ENCODE data around the gene C1QTNF5. TPM values are rescaled to one million over a fixed set of nuclear protein-coding genes. Genes with fewer than 3 reads are reported as not detected.

C1QTNF5 gene
- total RNA-seq, 1 experiment from 2014 or later: 2.1 TPM

GRCh38 chr11:119367661-119368120, 27.0 kb upstream of the C1QTNF5 start:
- H3K27me3 ChIP-seq (ENCODE audit: control insufficient read depth, insufficient read depth, low read length): peaks cover 28% of the 10 kb centered on the region
- H3K36me3 ChIP-seq (replicated peaks; ENCODE audit: control insufficient read depth, insufficient read depth, low read length): no peaks in the 10 kb centered on the region
- DNase-seq: no peak
- no peak overlapping the region for H3K4me3 ChIP-seq (ENCODE audit: insufficient read depth, low read depth, low read length)

- Histone ChIP-seq H3K36me3 (replicated peaks; ENCODE audit: control insufficient read depth, insufficient read depth, low read length) (no peaks in the 10 kb centered on the region), H3K27me3 (ENCODE audit: control insufficient read depth, insufficient read depth, low read length) (peaks cover 33% of the 10 kb centered on the region), H3K4me3 (ENCODE audit: insufficient read depth, low read depth, low read length) (no peak overlapping the region)
- DNase-seq: no peak
Measured at GRCh38 chr11:119366690-119367620, 26.3 kb upstream of the C1QTNF5 start.

- Histone ChIP-seq H3K4me3 (ENCODE audit: insufficient read depth, low read depth, low read length) (no peak overlapping the region), H3K36me3 (replicated peaks; ENCODE audit: control insufficient read depth, insufficient read depth, low read length) (no peaks in the 10 kb centered on the region), H3K27me3 (ENCODE audit: control insufficient read depth, insufficient read depth, low read length) (peaks cover 34% of the 10 kb centered on the region)
- no peak for DNase-seq
Measured at GRCh38 chr11:119365071-119365591, 24.4 kb upstream of the C1QTNF5 start.

- Histone ChIP-seq H3K36me3 (replicated peaks; ENCODE audit: control insufficient read depth, insufficient read depth, low read length) (no peaks in the 10 kb centered on the region), H3K27me3 (ENCODE audit: control insufficient read depth, insufficient read depth, low read length) (peaks cover 34% of the 10 kb centered on the region), H3K4me3 (ENCODE audit: insufficient read depth, low read depth, low read length) (peak overlapping the region; percentile 52)
- peak; percentile 98 for DNase-seq
Measured at GRCh38 chr11:119363851-119364590, 23.3 kb upstream of the C1QTNF5 start.

- DNase-seq: peak; percentile 72
- Histone ChIP-seq H3K36me3 (replicated peaks; ENCODE audit: control insufficient read depth, insufficient read depth, low read length) (no peaks in the 10 kb centered on the region), H3K27me3 (ENCODE audit: control insufficient read depth, insufficient read depth, low read length) (peaks cover 34% of the 10 kb centered on the region), H3K4me3 (ENCODE audit: insufficient read depth, low read depth, low read length) (peak overlapping the region; percentile 52)
Measured at GRCh38 chr11:119363081-119363850, 22.6 kb upstream of the C1QTNF5 start.

GRCh38 chr11:119362741-119363080, 22.0 kb upstream of the C1QTNF5 start:
- DNase-seq: no peak
- H3K27me3 ChIP-seq (ENCODE audit: control insufficient read depth, insufficient read depth, low read length): peaks cover 32% of the 10 kb centered on the region
- no peak overlapping the region for H3K4me3 ChIP-seq (ENCODE audit: insufficient read depth, low read depth, low read length)
- H3K36me3 ChIP-seq (replicated peaks; ENCODE audit: control insufficient read depth, insufficient read depth, low read length): no peaks in the 10 kb centered on the region

- peaks cover 32% of the 10 kb centered on the region for H3K27me3 ChIP-seq (ENCODE audit: control insufficient read depth, insufficient read depth, low read length)
- no peak for DNase-seq
- no peak overlapping the region for H3K4me3 ChIP-seq (ENCODE audit: insufficient read depth, low read depth, low read length)
- no peaks in the 10 kb centered on the region for H3K36me3 ChIP-seq (replicated peaks; ENCODE audit: control insufficient read depth, insufficient read depth, low read length)
Measured at GRCh38 chr11:119361941-119362725, 21.4 kb upstream of the C1QTNF5 start.

- Histone ChIP-seq H3K36me3 (replicated peaks; ENCODE audit: control insufficient read depth, insufficient read depth, low read length) (no peaks in the 10 kb centered on the region), H3K27me3 (ENCODE audit: control insufficient read depth, insufficient read depth, low read length) (peaks cover 32% of the 10 kb centered on the region), H3K4me3 (ENCODE audit: insufficient read depth, low read depth, low read length) (no peak overlapping the region)
- peak; percentile 83 for DNase-seq
Measured at GRCh38 chr11:119361056-119361787, 20.5 kb upstream of the C1QTNF5 start.

- H3K4me3 ChIP-seq (ENCODE audit: insufficient read depth, low read depth, low read length): no peak overlapping the region
- no peaks in the 10 kb centered on the region for H3K36me3 ChIP-seq (replicated peaks; ENCODE audit: control insufficient read depth, insufficient read depth, low read length)
- H3K27me3 ChIP-seq (ENCODE audit: control insufficient read depth, insufficient read depth, low read length): peaks cover 25% of the 10 kb centered on the region
- no peak for DNase-seq
Measured at GRCh38 chr11:119359365-119360214, 18.9 kb upstream of the C1QTNF5 start.

GRCh38 chr11:119357074-119357473, 16.4 kb upstream of the C1QTNF5 start:
- H3K36me3 ChIP-seq (replicated peaks; ENCODE audit: control insufficient read depth, insufficient read depth, low read length): no peaks in the 10 kb centered on the region
- H3K27me3 ChIP-seq (ENCODE audit: control insufficient read depth, insufficient read depth, low read length): peaks cover 4% of the 10 kb centered on the region
- DNase-seq: no peak
- H3K4me3 ChIP-seq (ENCODE audit: insufficient read depth, low read depth, low read length): no peak overlapping the region; the same call in 1 of the 2 replicates

- Histone ChIP-seq H3K36me3 (replicated peaks; ENCODE audit: control insufficient read depth, insufficient read depth, low read length) (no peaks in the 10 kb centered on the region), H3K27me3 (ENCODE audit: control insufficient read depth, insufficient read depth, low read length) (peaks cover 3% of the 10 kb centered on the region), H3K4me3 (ENCODE audit: insufficient read depth, low read depth, low read length) (peak overlapping the region; percentile 47)
- peak; percentile 98 for DNase-seq
Measured at GRCh38 chr11:119356349-119357031, 15.8 kb upstream of the C1QTNF5 start.

All from H7 (cell line).